HEK293T (cell line): Measurements from ENCODE around the gene CA10.

Source experiments
- ARNT ChIP-seq: fragments of 450-650 bp; IDR thresholded peaks from 2 replicates; pipeline ENCODE4 v1.6.1; 2017; ENCODE audit warnings: mild to moderate bottlenecking
- BHLHE40 ChIP-seq: fragments of 450-650 bp; IDR thresholded peaks from 2 replicates; pipeline ENCODE4 v1.6.1; 2016; ENCODE audit warnings: mild to moderate bottlenecking, moderate library complexity, borderline replicate concordance
- CTBP1 ChIP-seq: fragments of 450-650 bp; IDR thresholded peaks from 2 replicates; pipeline ENCODE4 v1.6.1; 2016; ENCODE audit warnings: borderline replicate concordance
- ELF4 ChIP-seq: fragments of 450-650 bp; IDR thresholded peaks from 2 replicates; pipeline ENCODE4 v1.6.1; 2017; ENCODE audit warnings: antibody characterized with exemption
- FOXA1 ChIP-seq: fragments of 450-650 bp; IDR thresholded peaks from 2 replicates; pipeline ENCODE4 v1.6.1; 2016; ENCODE audit warnings: mild to moderate bottlenecking
- FOXK2 ChIP-seq: fragments of 450-650 bp; IDR thresholded peaks from 2 replicates; pipeline ENCODE4 v1.6.1; 2016; ENCODE audit warnings: mild to moderate bottlenecking
- FOXM1 ChIP-seq: fragments of 450-650 bp; IDR thresholded peaks from 2 replicates; pipeline ENCODE4 v1.6.1; 2017; ENCODE audit warnings: mild to moderate bottlenecking, borderline replicate concordance
- L3MBTL2 ChIP-seq: fragments of 450-650 bp; conservative IDR thresholded peaks from 2 replicates; pipeline ENCODE4 v1.6.1; 2016; ENCODE audit warnings: mild to moderate bottlenecking
- LEF1 ChIP-seq: fragments of 450-650 bp; IDR thresholded peaks from 2 replicates; pipeline ENCODE4 v1.6.1; 2017; ENCODE audit warnings: mild to moderate bottlenecking, borderline replicate concordance
- NFRKB ChIP-seq: fragments of 450-650 bp; IDR thresholded peaks from 2 replicates; pipeline ENCODE4 v1.6.1; 2016; ENCODE audit warnings: mild to moderate bottlenecking, moderate library complexity
- SP1 ChIP-seq: fragments of 450-650 bp; IDR thresholded peaks from 2 replicates; pipeline ENCODE4 v1.6.1; 2017
- SUZ12 ChIP-seq: fragments of 450-650 bp; IDR thresholded peaks from 2 replicates; pipeline ENCODE4 v1.6.1; 2016; ENCODE audit warnings: mild to moderate bottlenecking
- TARDBP ChIP-seq: fragments of 450-650 bp; IDR thresholded peaks from 2 replicates; pipeline ENCODE4 v1.6.1; 2016

DNA sequence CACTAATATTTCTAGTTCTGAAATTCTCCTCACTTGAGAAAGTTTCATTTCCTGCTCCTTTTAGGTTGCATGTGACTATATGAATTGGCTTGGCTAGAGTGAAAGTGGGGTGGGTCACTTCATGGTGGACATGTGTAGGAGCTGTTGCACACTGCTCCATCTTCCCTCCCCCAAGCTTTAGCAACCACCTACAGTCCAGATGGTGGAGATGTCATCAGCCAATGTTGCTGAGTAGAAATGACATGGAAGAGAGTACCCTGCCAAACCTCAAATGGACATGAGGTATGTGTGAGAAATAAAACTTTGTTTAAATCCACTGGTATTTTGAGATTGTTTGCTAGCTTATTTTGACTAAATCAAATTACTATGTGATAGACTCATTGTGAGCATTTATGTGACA is 281.5 kb downstream of the CA10 start:
- no peak for TF ChIP-seq FOXA1
- no peak for TF ChIP-seq SUZ12
- TF ChIP-seq CTBP1: no peak
- no peak for TF ChIP-seq SP1
- no peak for TF ChIP-seq L3MBTL2
- no peak for TF ChIP-seq ELF4
- TF ChIP-seq NFRKB: no peak
- no peak for TF ChIP-seq FOXM1
- no peak for TF ChIP-seq FOXK2
- no peak for TF ChIP-seq BHLHE40
- no peak for TF ChIP-seq ARNT
- no peak for TF ChIP-seq LEF1
- TF ChIP-seq TARDBP: no peak
